HG03135 (cell line): ENCODE data around the gene PSMB1.
"Not testable (repeated sequence)": the region's sequence is repeated elsewhere in the genome, so short reads cannot be mapped to it uniquely, and the experiment has no call there.

Experiments used
- ATAC-seq: cut with Tn5 transposase; IDR thresholded peaks from one replicate; pipeline ENCODE4 v1.9.1; 2021; ENCODE audit warnings: mild to moderate bottlenecking, moderate library complexity; ENCODE audit not compliant: unreplicated experiment

Gene PSMB1

GRCh38 chr6:170536671-170537070, 16.4 kb downstream of the PSMB1 start:
- ATAC-seq, result no peak

GRCh38 chr6:170535004-170535403, 18.1 kb downstream of the PSMB1 start:
- ATAC-seq, result no peak

GRCh38 chr6:170533792-170534191, 19.3 kb downstream of the PSMB1 start:
- ATAC-seq, result no peak

GRCh38 chr6:170532867-170533488, 20.1 kb downstream of the PSMB1 start:
- ATAC-seq, result no peak

GRCh38 chr6:170529839-170530469, 23.2 kb downstream of the PSMB1 start:
- ATAC-seq, result no peak

- ATAC-seq, result not testable (repeated sequence)
These were observed 25.1 kb downstream of the PSMB1 start for GRCh38 chr6:170527995-170528394.

- ATAC-seq, result no peak
These were observed 27.3 kb downstream of the PSMB1 start for GRCh38 chr6:170525795-170526194.

GRCh38 chr6:170524172-170524502, 29.0 kb downstream of the PSMB1 start:
- no peak for ATAC-seq

GRCh38 chr6:170523256-170524171, 29.6 kb downstream of the PSMB1 start:
- no peak for ATAC-seq

GRCh38 chr6:170522565-170523183, 30.4 kb downstream of the PSMB1 start:
- ATAC-seq, result no peak

- ATAC-seq, result peak; percentile 93
These were observed 36.1 kb downstream of the PSMB1 start for GRCh38 chr6:170516783-170517616.

GRCh38 chr6:170514908-170515307, 38.2 kb downstream of the PSMB1 start:
- ATAC-seq, result no peak

- no peak for ATAC-seq
These were observed 40.9 kb downstream of the PSMB1 start for GRCh38 chr6:170512249-170512648.

- no peak for ATAC-seq
These were observed 42.5 kb downstream of the PSMB1 start for GRCh38 chr6:170510631-170511030.

- no peak for ATAC-seq
These were observed 43.4 kb downstream of the PSMB1 start for GRCh38 chr6:170509723-170510018.

- ATAC-seq, result not testable (repeated sequence)
These were observed 44.0 kb downstream of the PSMB1 start for GRCh38 chr6:170508892-170509722.

- not testable (repeated sequence) for ATAC-seq
These were observed 44.8 kb downstream of the PSMB1 start for GRCh38 chr6:170508275-170508674.

- not testable (repeated sequence) for ATAC-seq
These were observed 45.4 kb downstream of the PSMB1 start for GRCh38 chr6:170507728-170508127.

- ATAC-seq, result no peak
These were observed 46.7 kb downstream of the PSMB1 start for GRCh38 chr6:170506446-170506845.

GRCh38 chr6:170505306-170505705, 47.8 kb downstream of the PSMB1 start:
- no peak for ATAC-seq
